Endothelial cell of umbilical vein (primary cell): ENCODE results near the gene FBXO5.

ENCODE experiments used
- EZH2 ChIP-seq: IDR thresholded peaks from 2 replicates; pipeline ENCODE4 v1.6.1; 2012; ENCODE audit warnings: borderline replicate concordance, low read depth, mild to moderate bottlenecking, moderate library complexity, low read length, inconsistent platforms; ENCODE audit not compliant: severe bottlenecking
- FOS ChIP-seq: IDR thresholded peaks from 2 replicates; pipeline ENCODE4 v1.6.1; 2011; ENCODE audit warnings: mild to moderate bottlenecking, low read length, moderate library complexity, borderline replicate concordance; ENCODE audit not compliant: insufficient read depth
- JUN ChIP-seq: IDR thresholded peaks from 2 replicates; pipeline ENCODE4 v1.6.1; 2011; ENCODE audit warnings: borderline replicate concordance, low read depth; ENCODE audit not compliant: insufficient read length, insufficient read depth
- MAX ChIP-seq: IDR thresholded peaks from 2 replicates; pipeline ENCODE4 v1.6.1; 2011; ENCODE audit not compliant: insufficient read depth, insufficient read length
- POLR2A ChIP-seq: IDR thresholded peaks from 2 replicates; pipeline ENCODE4 v1.6.1; 2012; ENCODE audit warnings: low read depth, mild to moderate bottlenecking, control low read depth, low read length
- POLR2AphosphoS5 ChIP-seq: IDR thresholded peaks from 2 replicates; pipeline ENCODE4 v1.6.1; 2012; ENCODE audit warnings: low read depth, mild to moderate bottlenecking, control low read depth, low read length, moderate library complexity; ENCODE audit not compliant: insufficient read depth
- TF ChIP-seq, protein P1 (sequence below), 2 donors: IDR thresholded peaks; 1 replicate in 1 of 2; 2 replicates in 1 of 2; pipeline ENCODE4 v1.5.1; 2011; ENCODE audit warnings: low read length in 2 of 2, mild to moderate bottlenecking in 2 of 2, moderate library complexity in 2 of 2, control low read depth in 1 of 2, inconsistent platforms in 1 of 2, low read depth in 1 of 2; ENCODE audit not compliant: insufficient read depth in 1 of 2; ENCODE audit errors: extremely low read depth in 1 of 2

GRCh38 chr6:152943260-152943897 lies 39.5 kb downstream of the FBXO5 start:
- TF ChIP-seq, protein P1, sequence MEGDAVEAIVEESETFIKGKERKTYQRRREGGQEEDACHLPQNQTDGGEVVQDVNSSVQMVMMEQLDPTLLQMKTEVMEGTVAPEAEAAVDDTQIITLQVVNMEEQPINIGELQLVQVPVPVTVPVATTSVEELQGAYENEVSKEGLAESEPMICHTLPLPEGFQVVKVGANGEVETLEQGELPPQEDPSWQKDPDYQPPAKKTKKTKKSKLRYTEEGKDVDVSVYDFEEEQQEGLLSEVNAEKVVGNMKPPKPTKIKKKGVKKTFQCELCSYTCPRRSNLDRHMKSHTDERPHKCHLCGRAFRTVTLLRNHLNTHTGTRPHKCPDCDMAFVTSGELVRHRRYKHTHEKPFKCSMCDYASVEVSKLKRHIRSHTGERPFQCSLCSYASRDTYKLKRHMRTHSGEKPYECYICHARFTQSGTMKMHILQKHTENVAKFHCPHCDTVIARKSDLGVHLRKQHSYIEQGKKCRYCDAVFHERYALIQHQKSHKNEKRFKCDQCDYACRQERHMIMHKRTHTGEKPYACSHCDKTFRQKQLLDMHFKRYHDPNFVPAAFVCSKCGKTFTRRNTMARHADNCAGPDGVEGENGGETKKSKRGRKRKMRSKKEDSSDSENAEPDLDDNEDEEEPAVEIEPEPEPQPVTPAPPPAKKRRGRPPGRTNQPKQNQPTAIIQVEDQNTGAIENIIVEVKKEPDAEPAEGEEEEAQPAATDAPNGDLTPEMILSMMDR (IDR thresholded peaks at IDR 0.05; ENCODE audit: extremely low read depth in 1 of 2, insufficient read depth in 1 of 2, low read depth in 1 of 2, low read length in 2 of 2), result no peak
- TF ChIP-seq POLR2A (no peak), EZH2 (no peak), POLR2AphosphoS5 (no peak), JUN (no peak), MAX (no peak), FOS (no peak)
